ENCODE results near the gene KMT2A. TPM values are rescaled to one million over a fixed set of nuclear protein-coding genes. Genes with fewer than 3 reads are reported as not detected.
A peak's percentile ranks its signal among the peaks of the same experiment; 100 is the strongest.
"Not testable (repeated sequence)": the region's sequence is repeated elsewhere in the genome, so short reads cannot be mapped to it uniquely, and the experiment has no call there.

KMT2A gene
- total RNA-seq, 3 donors from 2014 or later: 42.5 to 54.8 (median 44.1) TPM

DNA sequence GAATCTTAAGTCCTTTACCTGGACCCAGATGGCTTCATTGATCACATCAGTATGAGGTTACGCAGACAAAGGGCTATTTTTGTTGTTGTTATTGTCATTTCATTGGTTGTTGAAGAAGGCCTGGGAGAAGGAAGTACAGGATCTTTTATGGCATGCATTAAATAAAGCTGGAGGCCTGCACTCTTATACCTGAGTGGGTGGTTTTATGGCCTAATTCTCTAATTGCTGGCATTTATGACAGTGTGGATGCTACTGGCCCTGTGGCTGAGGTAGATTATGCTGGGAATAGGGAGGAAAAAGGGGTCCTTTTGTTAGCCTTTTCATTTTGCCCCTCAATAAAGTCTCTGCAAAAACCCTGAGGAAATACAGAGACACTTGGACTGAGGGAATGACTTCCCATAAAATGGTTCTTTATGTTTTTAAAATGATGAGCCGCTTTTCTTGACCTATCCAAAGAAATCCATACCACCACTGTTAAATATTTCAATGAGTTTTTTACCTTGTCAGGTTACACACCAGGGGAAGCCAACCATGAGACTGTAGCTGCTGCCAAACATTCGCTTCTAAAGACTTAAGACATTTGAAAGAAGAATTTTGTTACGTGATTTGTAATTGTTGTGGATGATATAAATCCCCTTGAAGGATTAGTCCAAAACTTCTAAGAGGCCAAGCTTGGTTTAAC, 6.8 kb downstream of the KMT2A start:
- no peaks in the 10 kb centered on the region for H3K9me3 Mint-ChIP-seq
- peaks cover 94% of the 10 kb centered on the region for H3K4me1 Mint-ChIP-seq (ENCODE audit: low read depth)
- peak in 1 of 2 donors; percentile 1 for ATAC-seq
- no peak for DNase-seq
- H3K4me3 Mint-ChIP-seq: peak overlapping the region; percentile 66
- H3K36me3 Mint-ChIP-seq (ENCODE audit: insufficient read depth): peaks cover 25% of the 10 kb centered on the region
- no peaks in the 10 kb centered on the region for H3K27me3 Mint-ChIP-seq (ENCODE audit: low read depth)

- peaks cover 97% of the 10 kb centered on the region for H3K4me1 Mint-ChIP-seq (ENCODE audit: low read depth)
- peak overlapping the region; percentile 66 for H3K4me3 Mint-ChIP-seq
- peak; percentile 70 to 77 for ATAC-seq
- H3K9me3 Mint-ChIP-seq: no peaks in the 10 kb centered on the region
- no peak for DNase-seq
- no peaks in the 10 kb centered on the region for H3K27me3 Mint-ChIP-seq (ENCODE audit: low read depth)
- H3K36me3 Mint-ChIP-seq (ENCODE audit: insufficient read depth): peaks cover 25% of the 10 kb centered on the region
Observed at GRCh38 chr11:118443590-118444218, 7.4 kb downstream of the KMT2A start.

DNA sequence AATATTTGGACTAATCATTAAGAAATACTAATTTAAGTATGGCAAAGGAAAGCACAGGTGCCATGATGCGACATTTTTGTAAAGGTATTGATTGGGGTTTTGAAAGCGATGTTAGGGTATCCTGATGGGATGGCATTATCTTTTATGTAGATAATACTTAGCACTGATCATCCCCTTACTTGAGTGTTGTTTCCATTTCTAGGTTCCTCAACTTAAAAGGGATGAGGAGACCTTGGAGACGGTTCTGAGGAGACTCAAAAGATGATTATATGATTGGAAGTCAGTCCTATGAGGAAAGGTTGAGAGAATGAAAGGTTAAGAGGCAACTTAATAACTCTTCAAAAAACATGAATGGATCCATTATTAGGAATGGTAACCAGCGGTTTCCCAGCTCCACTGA, 11.1 kb downstream of the KMT2A start:
- DNase-seq (no peak), ATAC-seq (no peak)
- H3K4me3 Mint-ChIP-seq: no peak overlapping the region
- no peaks in the 10 kb centered on the region for H3K9me3 Mint-ChIP-seq
- no peaks in the 10 kb centered on the region for H3K27me3 Mint-ChIP-seq (ENCODE audit: low read depth)
- H3K4me1 Mint-ChIP-seq (ENCODE audit: low read depth): peaks cover 78% of the 10 kb centered on the region
- H3K36me3 Mint-ChIP-seq (ENCODE audit: insufficient read depth): peaks cover 19% of the 10 kb centered on the region

DNA sequence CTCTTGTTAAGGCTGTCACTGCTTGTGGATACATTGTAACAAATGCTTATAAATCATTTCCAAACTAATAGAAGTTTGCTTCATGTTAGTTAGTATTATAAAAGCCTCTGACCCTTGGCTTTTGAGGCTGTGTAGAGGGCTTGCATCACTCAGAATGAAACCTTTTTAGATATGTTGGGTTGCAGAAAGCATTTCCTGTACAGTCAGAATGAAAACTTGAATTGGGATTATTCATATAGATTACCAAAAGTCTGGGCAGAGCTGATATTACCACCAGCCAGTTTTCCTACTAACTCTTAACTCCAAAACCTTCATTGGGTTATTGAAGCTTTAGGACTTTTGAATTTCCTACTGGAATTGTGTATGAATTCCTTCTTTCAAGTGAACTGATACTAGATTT, 12.0 kb downstream of the KMT2A start:
- H3K9me3 Mint-ChIP-seq: no peaks in the 10 kb centered on the region
- H3K4me3 Mint-ChIP-seq: peak overlapping the region; percentile 6
- no peak for DNase-seq
- H3K4me1 Mint-ChIP-seq (ENCODE audit: low read depth): peaks cover 75% of the 10 kb centered on the region
- peaks cover 25% of the 10 kb centered on the region for H3K36me3 Mint-ChIP-seq (ENCODE audit: insufficient read depth)
- H3K27me3 Mint-ChIP-seq (ENCODE audit: low read depth): no peaks in the 10 kb centered on the region
- peak; percentile 42 to 51 for ATAC-seq

- H3K36me3 Mint-ChIP-seq (ENCODE audit: insufficient read depth): peaks cover 34% of the 10 kb centered on the region
- DNase-seq (no peak), ATAC-seq (no peak)
- peaks cover 75% of the 10 kb centered on the region for H3K4me1 Mint-ChIP-seq (ENCODE audit: low read depth)
- no peaks in the 10 kb centered on the region for H3K9me3 Mint-ChIP-seq
- no peak overlapping the region for H3K4me3 Mint-ChIP-seq
- H3K27me3 Mint-ChIP-seq (ENCODE audit: low read depth): no peaks in the 10 kb centered on the region
Observed at GRCh38 chr11:118449316-118449918, 13.1 kb downstream of the KMT2A start.

DNA sequence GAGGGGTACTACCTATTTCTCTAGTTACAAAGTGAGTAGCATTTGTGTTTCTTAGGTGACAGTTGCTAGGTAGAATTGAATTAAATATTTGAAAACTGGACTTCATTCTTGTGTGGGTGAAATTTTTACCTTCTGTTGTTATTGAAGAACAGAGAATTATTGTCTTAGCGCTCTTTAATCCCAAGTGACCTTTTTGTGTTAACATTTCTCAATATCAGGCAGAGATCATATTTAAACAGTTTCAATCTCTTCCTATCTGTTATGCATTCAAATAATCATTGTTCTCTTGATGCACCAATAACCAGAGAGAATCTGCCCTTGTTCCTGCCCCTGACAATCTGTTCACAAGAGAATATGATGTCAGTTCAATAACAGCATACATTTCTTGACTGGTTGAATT, 14.2 kb downstream of the KMT2A start:
- H3K4me1 Mint-ChIP-seq (ENCODE audit: low read depth): peaks cover 72% of the 10 kb centered on the region
- ATAC-seq (no peak), DNase-seq (no peak)
- H3K4me3 Mint-ChIP-seq: no peak overlapping the region
- no peaks in the 10 kb centered on the region for H3K9me3 Mint-ChIP-seq
- H3K36me3 Mint-ChIP-seq (ENCODE audit: insufficient read depth): peaks cover 32% of the 10 kb centered on the region
- no peaks in the 10 kb centered on the region for H3K27me3 Mint-ChIP-seq (ENCODE audit: low read depth)

DNA sequence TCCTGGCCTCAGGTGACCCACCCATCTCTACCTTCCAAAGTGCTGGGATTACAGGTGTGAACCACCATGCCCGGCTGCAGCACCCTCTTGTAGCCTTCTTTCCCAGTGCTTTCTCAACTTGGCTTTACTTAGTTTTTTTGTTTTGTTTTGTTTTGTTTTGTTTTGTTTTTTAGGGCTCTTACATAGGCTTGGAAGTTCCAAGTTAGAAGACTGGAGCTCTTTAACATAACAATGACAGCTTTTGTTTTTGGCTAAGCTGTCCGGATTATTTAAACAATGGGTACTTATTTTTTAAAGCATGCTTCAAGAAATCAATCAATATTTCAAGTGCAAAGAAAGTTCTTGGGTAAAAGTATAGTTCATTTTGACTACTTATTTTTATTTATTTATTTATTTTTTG, 25.9 kb downstream of the KMT2A start:
- Mint-ChIP-seq H3K27me3 (ENCODE audit: low read depth) (no peaks in the 10 kb centered on the region), H3K4me1 (ENCODE audit: low read depth) (peaks cover 34% of the 10 kb centered on the region), H3K36me3 (ENCODE audit: insufficient read depth) (peaks cover 5% of the 10 kb centered on the region), H3K9me3 (no peaks in the 10 kb centered on the region), H3K4me3 (no peak overlapping the region)
- DNase-seq (no peak), ATAC-seq (no peak)

- peaks cover 27% of the 10 kb centered on the region for H3K4me1 Mint-ChIP-seq (ENCODE audit: low read depth)
- ATAC-seq; H3K4me3 Mint-ChIP-seq; H3K27me3 Mint-ChIP-seq (ENCODE audit: low read depth); DNase-seq; H3K9me3 Mint-ChIP-seq: not testable (repeated sequence)
- H3K36me3 Mint-ChIP-seq (ENCODE audit: insufficient read depth): peaks cover 30% of the 10 kb centered on the region
Observed at GRCh38 chr11:118468968-118469367, 32.7 kb downstream of the KMT2A start.

GRCh38 chr11:118471030-118471429, 34.7 kb downstream of the KMT2A start:
- no peak overlapping the region for H3K4me3 Mint-ChIP-seq
- peaks cover 31% of the 10 kb centered on the region for H3K36me3 Mint-ChIP-seq (ENCODE audit: insufficient read depth)
- DNase-seq: no peak

DNA sequence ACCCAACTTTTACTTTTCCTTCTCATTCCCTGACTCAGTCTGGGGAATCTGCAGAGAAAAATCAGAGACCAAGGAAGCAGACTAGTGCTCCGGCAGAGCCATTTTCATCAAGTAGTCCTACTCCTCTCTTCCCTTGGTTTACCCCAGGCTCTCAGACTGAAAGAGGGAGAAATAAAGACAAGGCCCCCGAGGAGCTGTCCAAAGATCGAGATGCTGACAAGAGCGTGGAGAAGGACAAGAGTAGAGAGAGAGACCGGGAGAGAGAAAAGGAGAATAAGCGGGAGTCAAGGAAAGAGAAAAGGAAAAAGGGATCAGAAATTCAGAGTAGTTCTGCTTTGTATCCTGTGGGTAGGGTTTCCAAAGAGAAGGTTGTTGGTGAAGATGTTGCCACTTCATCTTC, 37.2 kb downstream of the KMT2A start:
- H3K9me3 Mint-ChIP-seq: no peaks in the 10 kb centered on the region
- DNase-seq (no peak), ATAC-seq (no peak)
- H3K27me3 Mint-ChIP-seq (ENCODE audit: low read depth): no peaks in the 10 kb centered on the region
- H3K36me3 Mint-ChIP-seq (ENCODE audit: insufficient read depth): peaks cover 50% of the 10 kb centered on the region
- H3K4me3 Mint-ChIP-seq: no peak overlapping the region
- H3K4me1 Mint-ChIP-seq (ENCODE audit: low read depth): peaks cover 26% of the 10 kb centered on the region

More at GRCh38 chr11:118471030-118471429, 34.7 kb downstream of the KMT2A start:
- H3K4me1 Mint-ChIP-seq (ENCODE audit: low read depth): peaks cover 25% of the 10 kb centered on the region
- no peaks in the 10 kb centered on the region for H3K27me3 Mint-ChIP-seq (ENCODE audit: low read depth)
- H3K9me3 Mint-ChIP-seq: no peaks in the 10 kb centered on the region
- ATAC-seq: no peak

DNA sequence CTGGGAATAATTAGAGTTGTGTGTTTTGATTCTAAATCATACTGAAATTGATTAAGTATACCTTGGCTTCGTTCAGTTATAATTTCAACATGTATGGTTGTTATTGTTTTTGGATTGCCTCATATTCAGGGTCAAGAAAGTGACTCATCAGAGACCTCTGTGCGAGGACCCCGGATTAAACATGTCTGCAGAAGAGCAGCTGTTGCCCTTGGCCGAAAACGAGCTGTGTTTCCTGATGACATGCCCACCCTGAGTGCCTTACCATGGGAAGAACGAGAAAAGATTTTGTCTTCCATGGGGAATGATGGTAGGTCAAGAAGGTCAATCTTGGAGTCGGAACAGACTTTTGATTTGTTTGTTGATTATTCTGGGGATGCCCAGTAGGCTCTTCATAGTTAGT, 40.4 kb downstream of the KMT2A start:
- ATAC-seq (no peak), DNase-seq (no peak)
- H3K4me1 Mint-ChIP-seq (ENCODE audit: low read depth): peaks cover 10% of the 10 kb centered on the region
- no peak overlapping the region for H3K4me3 Mint-ChIP-seq
- H3K36me3 Mint-ChIP-seq (ENCODE audit: insufficient read depth): peaks cover 59% of the 10 kb centered on the region
- no peaks in the 10 kb centered on the region for H3K27me3 Mint-ChIP-seq (ENCODE audit: low read depth)
- no peaks in the 10 kb centered on the region for H3K9me3 Mint-ChIP-seq

DNA sequence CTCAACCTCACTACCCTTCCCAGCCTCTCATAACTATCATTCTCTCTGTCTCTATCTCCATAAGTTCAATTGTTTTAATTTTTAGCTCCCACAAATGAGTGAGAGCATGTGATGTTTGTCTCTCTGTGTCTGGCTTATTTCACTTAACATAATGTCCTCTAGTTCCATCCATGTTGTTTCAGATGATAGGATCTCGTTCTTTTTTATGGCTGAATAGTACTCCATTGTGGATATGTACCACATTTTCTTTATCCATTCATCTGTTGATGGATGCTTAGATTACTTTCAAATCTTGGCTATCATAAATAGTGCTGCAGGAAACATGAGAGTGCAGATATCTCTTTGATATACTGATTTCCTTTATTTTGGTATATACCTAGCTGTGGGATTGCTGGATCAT, 44.9 kb downstream of the KMT2A start:
- peaks cover 47% of the 10 kb centered on the region for H3K36me3 Mint-ChIP-seq (ENCODE audit: insufficient read depth)
- not testable (repeated sequence) for H3K27me3 Mint-ChIP-seq (ENCODE audit: low read depth); H3K4me1 Mint-ChIP-seq (ENCODE audit: low read depth)

DNA sequence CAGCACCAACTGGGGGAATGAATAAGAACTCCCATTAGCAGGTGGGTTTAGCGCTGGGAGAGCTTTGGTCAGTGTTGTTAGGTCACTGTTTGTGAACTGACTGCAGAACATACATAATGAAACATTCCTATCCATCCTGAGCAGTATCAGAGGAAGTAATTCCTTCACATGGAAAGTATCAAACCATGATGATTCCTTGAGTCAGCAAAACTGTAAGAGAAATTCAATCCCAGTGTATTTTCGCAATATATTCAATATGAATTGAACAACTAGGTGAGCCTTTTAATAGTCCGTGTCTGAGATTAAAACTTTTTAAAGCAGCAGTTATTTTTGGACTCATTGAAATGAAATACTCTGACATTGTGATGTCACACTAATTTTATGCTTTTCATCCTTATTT, 48.1 kb downstream of the KMT2A start:
- Mint-ChIP-seq H3K9me3 (no peaks in the 10 kb centered on the region), H3K4me1 (ENCODE audit: low read depth) (peaks cover 2% of the 10 kb centered on the region), H3K4me3 (no peak overlapping the region), H3K27me3 (ENCODE audit: low read depth) (no peaks in the 10 kb centered on the region), H3K36me3 (ENCODE audit: insufficient read depth) (peaks cover 28% of the 10 kb centered on the region)
- ATAC-seq (no peak), DNase-seq (no peak)

More for the DNA sequence above, 44.9 kb downstream of the KMT2A start:
- H3K4me3 Mint-ChIP-seq, ATAC-seq, DNase-seq, H3K9me3 Mint-ChIP-seq: not testable (repeated sequence)

- DNase-seq (no peak), ATAC-seq (no peak)
- peaks cover 2% of the 10 kb centered on the region for H3K4me1 Mint-ChIP-seq (ENCODE audit: low read depth)
- no peak overlapping the region for H3K4me3 Mint-ChIP-seq
- H3K27me3 Mint-ChIP-seq (ENCODE audit: low read depth): no peaks in the 10 kb centered on the region
- no peaks in the 10 kb centered on the region for H3K9me3 Mint-ChIP-seq
- peaks cover 32% of the 10 kb centered on the region for H3K36me3 Mint-ChIP-seq (ENCODE audit: insufficient read depth)
Observed at GRCh38 chr11:118485273-118485672, 49.0 kb downstream of the KMT2A start.
